WTC11 (cell line): ENCODE measurements around the gene DNAH8. TPM values are rescaled to one million over a fixed set of nuclear protein-coding genes. Genes with fewer than 3 reads are reported as not detected.

Experiments used
- ATAC-seq: fragments of 200-7000 bp; cut with Tn5 transposase; 2 replicates; pipeline ENCODE4 v1.10.0; 2021; ENCODE audit warnings: mild to moderate bottlenecking, moderate library complexity
- CTCF ChIA-PET: fragments of 300-600 bp; sonication (Branson Sonifier 250); formaldehyde crosslinking; loops from one replicate; lab custom pipeline; 2021; ENCODE audit warnings: antibody characterized with exemption; lab: Charles Lee
- POLR2A ChIA-PET: fragments of 350-600 bp; sonication (Branson Sonifier 250); formaldehyde crosslinking; loops from one replicate; lab custom pipeline; 2021; ENCODE audit warnings: antibody characterized with exemption; lab: Charles Lee
- DNase-seq: peaks from one replicate; pipeline ENCODE4 v3.0.0; 2021; ENCODE audit warnings: low spot score
- H3K27ac Mint-ChIP-seq: 2 replicates; pipeline ENCODE4 v1.8.0; 2021; ENCODE audit warnings: mixed read lengths
- H3K27me3 Mint-ChIP-seq: 2 replicates; pipeline ENCODE4 v1.8.0; 2021; ENCODE audit warnings: low read depth, mild to moderate bottlenecking, moderate library complexity, mixed read lengths
- H3K36me3 Mint-ChIP-seq: 2 replicates; pipeline ENCODE4 v1.8.0; 2021; ENCODE audit warnings: mixed read lengths
- H3K4me1 Mint-ChIP-seq: 2 replicates; pipeline ENCODE4 v1.8.0; 2022; ENCODE audit warnings: mixed read lengths
- H3K4me3 Mint-ChIP-seq: 2 replicates; pipeline ENCODE4 v1.8.0; 2021; ENCODE audit warnings: mild to moderate bottlenecking, moderate library complexity, mixed read lengths
- H3K9me3 Mint-ChIP-seq: 2 replicates; pipeline ENCODE4 v1.8.0; 2021; ENCODE audit warnings: mixed read lengths
- AR ChIP-seq: fragments of 250-450 bp; sonication (Bioruptor Pico); IDR thresholded peaks from 2 replicates; pipeline ENCODE4 v1.9.0; 2021; ENCODE audit warnings: mild to moderate bottlenecking
- CBFB ChIP-seq: sonication (generic); formaldehyde crosslinking; IDR thresholded peaks from 2 replicates; pipeline ENCODE4 v1.8.1; 2022; ENCODE audit warnings: mild to moderate bottlenecking, low read depth, missing genetic modification reagents
- E2F4 ChIP-seq: sonication (generic); formaldehyde crosslinking; IDR thresholded peaks from 2 replicates; pipeline ENCODE4 v1.8.1; 2022; ENCODE audit warnings: low read depth, mild to moderate bottlenecking, moderate library complexity, missing genetic modification reagents, borderline replicate concordance
- FOXJ3 ChIP-seq: sonication (generic); formaldehyde crosslinking; IDR thresholded peaks from 2 replicates; pipeline ENCODE4 v1.9.0; 2021; ENCODE audit warnings: missing genetic modification reagents, mild to moderate bottlenecking, borderline replicate concordance
- FOXK1 ChIP-seq: sonication (generic); formaldehyde crosslinking; IDR thresholded peaks from 2 replicates; pipeline ENCODE4 v1.8.0; 2022; ENCODE audit warnings: mild to moderate bottlenecking, moderate library complexity, missing genetic modification reagents
- JUN ChIP-seq: sonication (generic); formaldehyde crosslinking; IDR thresholded peaks from 2 replicates; pipeline ENCODE4 v1.8.0; 2023; ENCODE audit warnings: mild to moderate bottlenecking, missing genetic modification reagents
- NFE2L1 ChIP-seq: sonication (generic); formaldehyde crosslinking; IDR thresholded peaks from 2 replicates; pipeline ENCODE4 v1.8.1; 2023; ENCODE audit warnings: missing genetic modification reagents
- USF1 ChIP-seq: sonication (generic); formaldehyde crosslinking; IDR thresholded peaks from 2 replicates; pipeline ENCODE4 v1.8.0; 2022; ENCODE audit warnings: mild to moderate bottlenecking, missing genetic modification reagents
- ZBTB21 ChIP-seq: sonication (generic); formaldehyde crosslinking; IDR thresholded peaks from 2 replicates; pipeline ENCODE4 v1.8.1; 2023; ENCODE audit warnings: mild to moderate bottlenecking, missing genetic modification reagents, borderline replicate concordance
- ZNF396 ChIP-seq: fragments of 250-450 bp; sonication (Bioruptor Pico); IDR thresholded peaks from 2 replicates; pipeline ENCODE4 v1.8.0; 2021; ENCODE audit warnings: mild to moderate bottlenecking, moderate library complexity, borderline replicate concordance
- ZNF512 ChIP-seq: sonication (generic); formaldehyde crosslinking; IDR thresholded peaks from 2 replicates; pipeline ENCODE4 v1.8.1; 2022; ENCODE audit warnings: missing genetic modification reagents, borderline replicate concordance
- ZNF532 ChIP-seq: fragments of 250-450 bp; sonication (Bioruptor Pico); IDR thresholded peaks from 2 replicates; pipeline ENCODE4 v1.9.0; 2021; ENCODE audit warnings: mild to moderate bottlenecking, borderline replicate concordance
- total RNA-seq: library from RNA; stranded (reverse); gene quantifications from 3 replicates; pipeline ENCODE4 v1.2.3, GENCODE V29; 2021
- TF ChIP-seq, protein P1 (sequence below): sonication (generic); formaldehyde crosslinking; IDR thresholded peaks from 2 replicates; pipeline ENCODE4 v1.8.1; 2022; ENCODE audit warnings: mild to moderate bottlenecking, moderate library complexity, missing genetic modification reagents

DNAH8 gene
- total RNA-seq, 1 experiment from 2014 or later: 0.02 TPM

- no peak for TF ChIP-seq E2F4
- TF ChIP-seq CBFB (CRISPR knock-in tag): no peak
- TF ChIP-seq ZNF396: no peak
- no peak for TF ChIP-seq AR (CRISPR knock-in tag)
- TF ChIP-seq, protein P1, sequence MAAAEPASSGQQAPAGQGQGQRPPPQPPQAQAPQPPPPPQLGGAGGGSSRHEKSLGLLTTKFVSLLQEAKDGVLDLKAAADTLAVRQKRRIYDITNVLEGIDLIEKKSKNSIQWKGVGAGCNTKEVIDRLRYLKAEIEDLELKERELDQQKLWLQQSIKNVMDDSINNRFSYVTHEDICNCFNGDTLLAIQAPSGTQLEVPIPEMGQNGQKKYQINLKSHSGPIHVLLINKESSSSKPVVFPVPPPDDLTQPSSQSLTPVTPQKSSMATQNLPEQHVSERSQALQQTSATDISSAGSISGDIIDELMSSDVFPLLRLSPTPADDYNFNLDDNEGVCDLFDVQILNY (CRISPR knock-in tag): no peak
- no peak for TF ChIP-seq ZNF532
- TF ChIP-seq, all 79 proteins: peak for 0
Measured at GRCh38 chr6:38786486-38786885, 71.4 kb downstream of the DNAH8 start (continued).

DNA sequence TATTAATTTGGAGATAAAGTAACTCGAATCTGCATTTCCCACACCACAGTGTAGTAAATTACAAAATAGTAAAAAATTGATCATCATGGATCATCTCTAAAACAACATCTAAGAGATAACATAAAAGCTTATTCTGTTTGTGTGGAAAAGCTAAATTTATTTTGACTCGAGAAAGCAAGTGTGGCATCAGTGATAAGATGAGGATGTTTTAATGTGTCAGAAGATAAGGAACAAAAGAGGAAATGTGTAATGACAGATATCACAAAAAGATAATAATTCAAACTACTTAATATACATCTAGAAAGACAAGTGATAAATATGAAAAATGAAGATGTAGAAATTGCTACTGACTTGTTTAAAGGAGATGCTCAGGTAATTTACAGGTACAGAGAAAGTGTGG lies 74.1 kb downstream of the DNAH8 start:
- H3K4me1 Mint-ChIP-seq: peaks cover 6% of the 10 kb centered on the region
- no peak for DNase-seq
- ATAC-seq: no peak
- TF ChIP-seq FOXJ3 (CRISPR knock-in tag) (no peak), JUN (CRISPR knock-in tag) (no peak), FOXK1 (CRISPR knock-in tag) (no peak), NFE2L1 (CRISPR knock-in tag) (no peak)
- ChIA-PET CTCF (interaction anchor here (1.1 kb wide), 1 partner anchor 16 kb away, joined by 5 read pairs; no protein-coding TSS in a partner anchor), POLR2A (interaction anchor here (0.8 kb wide), 1 partner anchor 86 kb away, joined by 3 read pairs; the partner anchor contains the start of gene GLO1)
- H3K4me3 Mint-ChIP-seq: no peak overlapping the region
- H3K9me3 Mint-ChIP-seq: no peaks in the 10 kb centered on the region
- no peak overlapping the region for H3K27ac Mint-ChIP-seq
- H3K27me3 Mint-ChIP-seq: no peaks in the 10 kb centered on the region
- H3K36me3 Mint-ChIP-seq: no peaks in the 10 kb centered on the region

GRCh38 chr6:38792356-38792755 lies 77.2 kb downstream of the DNAH8 start:
- H3K36me3 Mint-ChIP-seq: no peaks in the 10 kb centered on the region

More at GRCh38 chr6:38792356-38792755, 77.2 kb downstream of the DNAH8 start:
- TF ChIP-seq USF1 (no peak), ZNF512 (CRISPR knock-in tag) (no peak), ZBTB21 (CRISPR knock-in tag) (no peak), ZNF396 (no peak)
- TF ChIP-seq, protein P1 (CRISPR knock-in tag): no peak
- TF ChIP-seq, all 79 proteins: peak for 0
- ChIA-PET CTCF (no interaction called here), POLR2A (no interaction called here)
- no peaks in the 10 kb centered on the region for H3K27me3 Mint-ChIP-seq
- H3K27ac Mint-ChIP-seq: no peak overlapping the region
- no peak overlapping the region for H3K4me3 Mint-ChIP-seq
- ATAC-seq (no peak), DNase-seq (no peak)
- no peaks in the 10 kb centered on the region for H3K9me3 Mint-ChIP-seq
- H3K4me1 Mint-ChIP-seq: peaks cover 10% of the 10 kb centered on the region
